HCT116 (cell line): ENCODE measurements around the gene LPAR1. TPM values are rescaled to one million over a fixed set of nuclear protein-coding genes. Genes with fewer than 3 reads are reported as not detected.

ENCODE experiments used
- ATAC-seq: fragments of 200-7000 bp; cut with Tn5 transposase; 2 replicates; pipeline ENCODE4 v1.9.1; 2020; ENCODE audit warnings: mild to moderate bottlenecking, moderate library complexity
- BruUV-seq: library from RNA; stranded (reverse); fragments of 400-500 nt; replicated peaks from 2 replicates; lab custom pipeline; 2021; lab: Mats Ljungman, UMichigan
- CTCF ChIA-PET: fragments of 300-600 bp; sonication (Branson Sonifier 250); formaldehyde crosslinking; loops from one replicate; lab custom pipeline; 2021; ENCODE audit warnings: antibody characterized with exemption; lab: Charles Lee
- POLR2A ChIA-PET: fragments of 300-600, 350-600 bp; sonication (Branson Sonifier 250); formaldehyde crosslinking; loops from one replicate; lab custom pipeline; 2021; ENCODE audit warnings: antibody characterized with exemption; lab: Charles Lee
- RAD21 ChIA-PET, 2 experiments: fragments of 300-600 bp; sonication (Branson Sonifier 250); formaldehyde crosslinking; loops; one replicate each; lab custom pipeline; 2023; ENCODE audit warnings: low total read pairs in 2 of 2; ENCODE audit not compliant: uncharacterized antibody in 2 of 2, unreplicated experiment in 2 of 2, low non-redundant PET in 1 of 2; lab: Charles Lee
- DNase-seq: peaks from one replicate; pipeline ENCODE4 v3.0.0-alpha.2; 2010; ENCODE audit warnings: low read depth, low spot score
- H2AFZ ChIP-seq: fragments of 200-600 bp; shearing (Covaris generic), sonication (generic); 2 replicates; pipeline ENCODE4 v1.6.1; 2017; ENCODE audit warnings: low read depth, mixed run types, mixed read lengths, antibody characterized with exemption, low read length; ENCODE audit not compliant: poor library complexity, severe bottlenecking
- H3K27ac ChIP-seq: 2 replicates; pipeline ENCODE4 v1.5.1; 2012; ENCODE audit warnings: low read depth, low read length
- H3K27me3 ChIP-seq: fragments of 200-600 bp; sonication (generic); 2 replicates; pipeline ENCODE4 v1.6.1; 2016; ENCODE audit warnings: mixed run types, low read length, mixed read lengths; ENCODE audit not compliant: insufficient read depth
- H3K36me3 ChIP-seq, 2 experiments: fragments of 200-500 bp in 1 of 2; fragments of 200-600 bp in 1 of 2; sonication (Bioruptor generic) in 1 of 2; sonication (generic) in 1 of 2; 2 replicates each; pipeline versions ENCODE4 v1.5.1 to v1.6.1; 2014 to 2016; ENCODE audit warnings: low read length in 2 of 2, inconsistent platforms in 1 of 2, mixed read lengths in 1 of 2, mixed run types in 1 of 2; ENCODE audit not compliant: insufficient read depth in 2 of 2, control insufficient read depth in 1 of 2
- H3K4me1 ChIP-seq, 2 experiments: fragments of 200-600 bp in 1 of 2; sonication (generic) in 1 of 2; 2 replicates each; pipeline versions ENCODE4 v1.5.1 to v1.6.1; 2012 to 2017; ENCODE audit warnings: low read length in 2 of 2, inconsistent platforms in 1 of 2, mild to moderate bottlenecking in 1 of 2, mixed read lengths in 1 of 2, mixed run types in 1 of 2, moderate library complexity in 1 of 2; ENCODE audit not compliant: insufficient read depth in 2 of 2, control insufficient read depth in 1 of 2
- H3K4me2 ChIP-seq: fragments of 200-600 bp; sonication (generic); 2 replicates; pipeline ENCODE4 v1.6.1; 2017; ENCODE audit warnings: mixed run types, low read length, mixed read lengths
- H3K4me3 ChIP-seq, 2 experiments: fragments of 200-600 bp in 1 of 2; sonication (generic) in 1 of 2; replicated peaks in 1 of 2; 2 replicates each; pipeline ENCODE4 v1.5.1; 2011 to 2016; ENCODE audit warnings: low read length in 2 of 2, control low read depth in 1 of 2, low read depth in 1 of 2, mild to moderate bottlenecking in 1 of 2, mixed read lengths in 1 of 2, mixed run types in 1 of 2
- H3K79me2 ChIP-seq: fragments of 200-600 bp; sonication (generic); 2 replicates; pipeline ENCODE4 v1.6.1; 2017; ENCODE audit warnings: mild to moderate bottlenecking, mixed run types, low read length, moderate library complexity, mixed read lengths; ENCODE audit not compliant: insufficient read depth
- H3K9ac ChIP-seq: fragments of 200-600 bp; sonication (generic); 2 replicates; pipeline ENCODE4 v1.6.1; 2016; ENCODE audit warnings: low read length, mixed read lengths
- H3K9me2 ChIP-seq: fragments of 200-600 bp; sonication (generic), shearing (Covaris generic); 2 replicates; pipeline ENCODE4 v1.6.1; 2017; ENCODE audit warnings: mixed run types, mild to moderate bottlenecking, moderate library complexity; ENCODE audit not compliant: insufficient read depth
- H3K9me3 ChIP-seq, 2 experiments: fragments of 200-500 bp in 1 of 2; fragments of 200-600 bp in 1 of 2; sonication (Bioruptor generic) in 1 of 2; sonication (generic) in 1 of 2; 2 replicates each; pipeline ENCODE4 v1.6.1; 2014 to 2017; ENCODE audit warnings: low read length in 2 of 2, mixed read lengths in 2 of 2, inconsistent platforms in 1 of 2, low read depth in 1 of 2, mild to moderate bottlenecking in 1 of 2, mixed run types in 1 of 2, moderate library complexity in 1 of 2; ENCODE audit not compliant: control insufficient read depth in 1 of 2, insufficient read depth in 1 of 2
- H4K20me1 ChIP-seq: fragments of 200-600 bp; sonication (generic), shearing (Covaris generic); 2 replicates; pipeline ENCODE4 v1.6.1; 2017; ENCODE audit warnings: mixed run types, mild to moderate bottlenecking, moderate library complexity; ENCODE audit not compliant: insufficient read depth
- ATF3 ChIP-seq: IDR thresholded peaks from 2 replicates; pipeline ENCODE4 v1.6.1; 2012
- CBX3 ChIP-seq: IDR thresholded peaks from 2 replicates; pipeline ENCODE4 v1.6.1; 2012; ENCODE audit warnings: low read depth
- ELF1 ChIP-seq: IDR thresholded peaks from 2 replicates; pipeline ENCODE4 v1.6.1; 2012; ENCODE audit warnings: low read depth, borderline replicate concordance
- EZH2phosphoT487 ChIP-seq: fragments of 200-600 bp; IDR thresholded peaks from 2 replicates; pipeline ENCODE4 v1.6.1; 2018; ENCODE audit warnings: antibody characterized with exemption, borderline replicate concordance
- FOSL1 ChIP-seq: IDR thresholded peaks from 2 replicates; pipeline ENCODE4 v1.6.1; 2012; ENCODE audit warnings: low read depth
- POLR2A ChIP-seq: IDR thresholded peaks from 2 replicates; pipeline ENCODE4 v1.7.0; 2011; ENCODE audit warnings: borderline replicate concordance; ENCODE audit not compliant: insufficient read depth, insufficient read length; ENCODE audit errors: extremely low read depth
- POLR2AphosphoS5 ChIP-seq: IDR thresholded peaks from 2 replicates; pipeline ENCODE4 v1.6.1; 2011; ENCODE audit warnings: mild to moderate bottlenecking, low read depth, low read length, moderate library complexity
- RAD21 ChIP-seq: IDR thresholded peaks from 2 replicates; pipeline ENCODE4 v1.6.1; 2012; ENCODE audit warnings: low read depth, mild to moderate bottlenecking
- SP1 ChIP-seq: IDR thresholded peaks from 2 replicates; pipeline ENCODE4 v1.6.1; 2012; ENCODE audit warnings: low read depth
- SRF ChIP-seq: IDR thresholded peaks from 2 replicates; pipeline ENCODE4 v1.6.1; 2012; ENCODE audit warnings: low read depth
- TCF7L2 ChIP-seq: IDR thresholded peaks from 2 replicates; pipeline ENCODE4 v1.7.0; 2011; ENCODE audit warnings: borderline replicate concordance, inconsistent platforms; ENCODE audit not compliant: insufficient read depth, insufficient read length; ENCODE audit errors: extremely low read depth
- YY1 ChIP-seq: IDR thresholded peaks from 2 replicates; pipeline ENCODE4 v1.6.1; 2011; ENCODE audit warnings: low read length, low read depth, moderate library complexity, mild to moderate bottlenecking; ENCODE audit not compliant: insufficient replicate concordance; ENCODE audit errors: extremely low read depth
- ZBTB33 ChIP-seq: IDR thresholded peaks from 2 replicates; pipeline ENCODE4 v1.6.1; 2011; ENCODE audit warnings: mild to moderate bottlenecking, low read length, moderate library complexity; ENCODE audit not compliant: insufficient replicate concordance; ENCODE audit errors: extremely low read depth
- ZFX ChIP-seq: fragments of 450-650 bp; IDR thresholded peaks from 2 replicates; pipeline ENCODE4 v1.6.1; 2017
- intact Hi-C: fragments of 100-400 bp; cut with micrococcal nuclease; formaldehyde crosslinking; loops from 2 replicates; pipeline ENCODE4 v1.10.0; 2022
- total RNA-seq: library from RNA; stranded (reverse); gene quantifications from one replicate; pipeline ENCODE4 v1.2.1, GENCODE V29; 2021; ENCODE audit not compliant: unreplicated experiment
- TF ChIP-seq, protein P1 (sequence below): IDR thresholded peaks from 2 replicates; pipeline ENCODE4 v1.6.1; 2012; ENCODE audit warnings: low read depth
- TF ChIP-seq, protein P2 (sequence below): IDR thresholded peaks from 2 replicates; pipeline ENCODE4 v1.6.1; 2012

LPAR1 gene
- total RNA-seq, 1 experiment from 2014 or later: 7.4 TPM

DNA sequence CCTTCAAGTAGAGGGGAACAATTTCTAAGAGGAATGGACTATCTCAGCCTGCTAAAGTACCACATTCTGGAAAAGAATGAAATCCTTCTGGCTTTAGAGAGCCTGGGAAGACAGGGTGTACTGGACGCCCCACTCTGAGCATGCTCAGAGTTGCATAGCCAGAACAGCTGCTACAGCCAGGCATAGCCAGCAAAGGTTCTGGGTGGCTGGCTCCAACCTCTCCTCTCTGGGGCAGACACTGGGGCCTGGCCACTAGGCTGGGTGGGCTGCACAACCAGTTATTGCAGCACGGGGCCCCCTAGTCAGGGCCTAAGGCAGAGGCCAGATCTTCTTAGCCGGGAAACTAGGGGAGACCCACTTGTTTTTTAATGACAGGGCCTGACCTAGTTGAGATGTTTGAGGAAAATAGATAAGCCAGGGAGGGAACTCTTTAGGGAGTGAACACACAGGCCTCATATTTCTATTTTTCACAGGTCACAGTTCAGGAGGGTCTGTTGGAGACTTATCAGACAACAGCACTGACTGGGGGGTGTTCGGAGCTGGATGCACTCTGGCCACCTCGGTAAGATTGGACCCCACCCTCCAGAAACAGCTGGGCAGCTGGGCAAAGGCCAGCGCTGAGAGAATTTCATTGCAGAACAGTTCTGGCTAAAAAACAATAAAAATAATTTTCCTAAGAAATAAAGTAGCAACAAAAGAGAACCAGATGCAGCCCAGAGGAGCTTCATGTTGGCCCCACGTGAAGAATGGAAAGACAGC lies 142.9 kb downstream of the LPAR1 start:
- Histone ChIP-seq H3K9me3 (no peaks in the 10 kb centered on the region), H4K20me1 (no peaks in the 10 kb centered on the region), H3K9ac (no peak overlapping the region), H3K4me1 (no peaks in the 10 kb centered on the region), H2AFZ (no peak overlapping the region), H3K27me3 (no peaks in the 10 kb centered on the region), H3K4me2 (no peak overlapping the region), H3K4me3 (no peak overlapping the region), H3K9me2 (no peaks in the 10 kb centered on the region), H3K27ac (no peak overlapping the region), H3K36me3 (no peaks in the 10 kb centered on the region), H3K79me2 (no peaks in the 10 kb centered on the region)
- no peak for TF ChIP-seq ATF3
- TF ChIP-seq, protein P1, sequence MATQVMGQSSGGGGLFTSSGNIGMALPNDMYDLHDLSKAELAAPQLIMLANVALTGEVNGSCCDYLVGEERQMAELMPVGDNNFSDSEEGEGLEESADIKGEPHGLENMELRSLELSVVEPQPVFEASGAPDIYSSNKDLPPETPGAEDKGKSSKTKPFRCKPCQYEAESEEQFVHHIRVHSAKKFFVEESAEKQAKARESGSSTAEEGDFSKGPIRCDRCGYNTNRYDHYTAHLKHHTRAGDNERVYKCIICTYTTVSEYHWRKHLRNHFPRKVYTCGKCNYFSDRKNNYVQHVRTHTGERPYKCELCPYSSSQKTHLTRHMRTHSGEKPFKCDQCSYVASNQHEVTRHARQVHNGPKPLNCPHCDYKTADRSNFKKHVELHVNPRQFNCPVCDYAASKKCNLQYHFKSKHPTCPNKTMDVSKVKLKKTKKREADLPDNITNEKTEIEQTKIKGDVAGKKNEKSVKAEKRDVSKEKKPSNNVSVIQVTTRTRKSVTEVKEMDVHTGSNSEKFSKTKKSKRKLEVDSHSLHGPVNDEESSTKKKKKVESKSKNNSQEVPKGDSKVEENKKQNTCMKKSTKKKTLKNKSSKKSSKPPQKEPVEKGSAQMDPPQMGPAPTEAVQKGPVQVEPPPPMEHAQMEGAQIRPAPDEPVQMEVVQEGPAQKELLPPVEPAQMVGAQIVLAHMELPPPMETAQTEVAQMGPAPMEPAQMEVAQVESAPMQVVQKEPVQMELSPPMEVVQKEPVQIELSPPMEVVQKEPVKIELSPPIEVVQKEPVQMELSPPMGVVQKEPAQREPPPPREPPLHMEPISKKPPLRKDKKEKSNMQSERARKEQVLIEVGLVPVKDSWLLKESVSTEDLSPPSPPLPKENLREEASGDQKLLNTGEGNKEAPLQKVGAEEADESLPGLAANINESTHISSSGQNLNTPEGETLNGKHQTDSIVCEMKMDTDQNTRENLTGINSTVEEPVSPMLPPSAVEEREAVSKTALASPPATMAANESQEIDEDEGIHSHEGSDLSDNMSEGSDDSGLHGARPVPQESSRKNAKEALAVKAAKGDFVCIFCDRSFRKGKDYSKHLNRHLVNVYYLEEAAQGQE: no peak
- TF ChIP-seq SRF: no peak
- TF ChIP-seq FOSL1: no peak
- no peak for TF ChIP-seq RAD21
- TF ChIP-seq, protein P2, sequence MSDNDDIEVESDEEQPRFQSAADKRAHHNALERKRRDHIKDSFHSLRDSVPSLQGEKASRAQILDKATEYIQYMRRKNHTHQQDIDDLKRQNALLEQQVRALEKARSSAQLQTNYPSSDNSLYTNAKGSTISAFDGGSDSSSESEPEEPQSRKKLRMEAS: no peak
- TF ChIP-seq ZBTB33: no peak
- no peak for TF ChIP-seq SP1
- no peak for TF ChIP-seq POLR2A
- no peak for TF ChIP-seq CBX3
- TF ChIP-seq POLR2AphosphoS5: no peak
- no peak for TF ChIP-seq YY1
- TF ChIP-seq TCF7L2: no peak
- no peak for TF ChIP-seq ZFX
- TF ChIP-seq EZH2phosphoT487: no peak
- TF ChIP-seq ELF1: no peak
- intact Hi-C loops: no loop called here
- ATAC-seq (no peak), DNase-seq (no peak)
- POLR2A ChIA-PET: no interaction called here
- RAD21 ChIA-PET: no interaction called here
- no TSS peak for BruUV-seq
- CTCF ChIA-PET: no interaction called here
